Panc1 (cell line): Measurements from ENCODE around the gene TPD52L1.

ENCODE experiments used
- POLR2AphosphoS5 ChIP-seq: IDR thresholded peaks from 2 replicates; pipeline ENCODE4 v1.6.1; 2012; ENCODE audit warnings: mild to moderate bottlenecking, low read depth, low read length, moderate library complexity
- SIN3A ChIP-seq: IDR thresholded peaks from 2 replicates; pipeline ENCODE4 v1.6.1; 2012; ENCODE audit warnings: low read depth, mild to moderate bottlenecking, low read length, moderate library complexity, borderline replicate concordance; ENCODE audit not compliant: insufficient read depth
- TCF7L2 ChIP-seq: IDR thresholded peaks from 2 replicates; pipeline ENCODE4 v1.6.1; 2011; ENCODE audit warnings: mild to moderate bottlenecking, low read depth, low read length, inconsistent platforms
- TF ChIP-seq, protein P1 (sequence below): fragments of 450-650 bp; IDR thresholded peaks from 2 replicates; pipeline ENCODE4 v1.5.1; 2017; ENCODE audit warnings: mild to moderate bottlenecking
- TF ChIP-seq, protein P2 (sequence below), 2 experiments: IDR thresholded peaks; 2 replicates each; pipeline ENCODE4 v1.6.1; 2011 to 2012; ENCODE audit warnings: low read depth in 2 of 2, control low read depth in 1 of 2, low read length in 1 of 2, mild to moderate bottlenecking in 1 of 2, moderate library complexity in 1 of 2; ENCODE audit not compliant: insufficient read depth in 1 of 2

DNA sequence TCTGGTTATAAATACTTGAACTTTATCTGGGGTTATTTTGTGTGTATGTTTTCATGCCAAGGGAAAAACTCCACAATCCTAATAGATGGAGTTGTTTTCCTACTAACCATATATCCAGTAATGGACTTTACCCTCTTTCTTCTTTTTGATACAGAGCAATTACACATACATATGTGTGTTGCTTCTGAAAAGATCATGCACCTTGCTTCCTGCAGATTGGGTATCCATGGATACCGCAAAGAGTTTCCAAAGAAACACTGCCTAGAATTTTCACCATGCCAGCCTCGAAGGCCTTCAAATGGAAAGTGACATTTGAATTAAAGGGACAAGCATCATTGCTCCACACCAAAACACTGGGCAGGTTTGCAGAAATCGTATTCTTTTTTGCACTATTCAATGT, 121.4 kb downstream of the TPD52L1 start:
- TF ChIP-seq, protein P1, sequence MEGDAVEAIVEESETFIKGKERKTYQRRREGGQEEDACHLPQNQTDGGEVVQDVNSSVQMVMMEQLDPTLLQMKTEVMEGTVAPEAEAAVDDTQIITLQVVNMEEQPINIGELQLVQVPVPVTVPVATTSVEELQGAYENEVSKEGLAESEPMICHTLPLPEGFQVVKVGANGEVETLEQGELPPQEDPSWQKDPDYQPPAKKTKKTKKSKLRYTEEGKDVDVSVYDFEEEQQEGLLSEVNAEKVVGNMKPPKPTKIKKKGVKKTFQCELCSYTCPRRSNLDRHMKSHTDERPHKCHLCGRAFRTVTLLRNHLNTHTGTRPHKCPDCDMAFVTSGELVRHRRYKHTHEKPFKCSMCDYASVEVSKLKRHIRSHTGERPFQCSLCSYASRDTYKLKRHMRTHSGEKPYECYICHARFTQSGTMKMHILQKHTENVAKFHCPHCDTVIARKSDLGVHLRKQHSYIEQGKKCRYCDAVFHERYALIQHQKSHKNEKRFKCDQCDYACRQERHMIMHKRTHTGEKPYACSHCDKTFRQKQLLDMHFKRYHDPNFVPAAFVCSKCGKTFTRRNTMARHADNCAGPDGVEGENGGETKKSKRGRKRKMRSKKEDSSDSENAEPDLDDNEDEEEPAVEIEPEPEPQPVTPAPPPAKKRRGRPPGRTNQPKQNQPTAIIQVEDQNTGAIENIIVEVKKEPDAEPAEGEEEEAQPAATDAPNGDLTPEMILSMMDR: no peak
- TF ChIP-seq, protein P2, sequence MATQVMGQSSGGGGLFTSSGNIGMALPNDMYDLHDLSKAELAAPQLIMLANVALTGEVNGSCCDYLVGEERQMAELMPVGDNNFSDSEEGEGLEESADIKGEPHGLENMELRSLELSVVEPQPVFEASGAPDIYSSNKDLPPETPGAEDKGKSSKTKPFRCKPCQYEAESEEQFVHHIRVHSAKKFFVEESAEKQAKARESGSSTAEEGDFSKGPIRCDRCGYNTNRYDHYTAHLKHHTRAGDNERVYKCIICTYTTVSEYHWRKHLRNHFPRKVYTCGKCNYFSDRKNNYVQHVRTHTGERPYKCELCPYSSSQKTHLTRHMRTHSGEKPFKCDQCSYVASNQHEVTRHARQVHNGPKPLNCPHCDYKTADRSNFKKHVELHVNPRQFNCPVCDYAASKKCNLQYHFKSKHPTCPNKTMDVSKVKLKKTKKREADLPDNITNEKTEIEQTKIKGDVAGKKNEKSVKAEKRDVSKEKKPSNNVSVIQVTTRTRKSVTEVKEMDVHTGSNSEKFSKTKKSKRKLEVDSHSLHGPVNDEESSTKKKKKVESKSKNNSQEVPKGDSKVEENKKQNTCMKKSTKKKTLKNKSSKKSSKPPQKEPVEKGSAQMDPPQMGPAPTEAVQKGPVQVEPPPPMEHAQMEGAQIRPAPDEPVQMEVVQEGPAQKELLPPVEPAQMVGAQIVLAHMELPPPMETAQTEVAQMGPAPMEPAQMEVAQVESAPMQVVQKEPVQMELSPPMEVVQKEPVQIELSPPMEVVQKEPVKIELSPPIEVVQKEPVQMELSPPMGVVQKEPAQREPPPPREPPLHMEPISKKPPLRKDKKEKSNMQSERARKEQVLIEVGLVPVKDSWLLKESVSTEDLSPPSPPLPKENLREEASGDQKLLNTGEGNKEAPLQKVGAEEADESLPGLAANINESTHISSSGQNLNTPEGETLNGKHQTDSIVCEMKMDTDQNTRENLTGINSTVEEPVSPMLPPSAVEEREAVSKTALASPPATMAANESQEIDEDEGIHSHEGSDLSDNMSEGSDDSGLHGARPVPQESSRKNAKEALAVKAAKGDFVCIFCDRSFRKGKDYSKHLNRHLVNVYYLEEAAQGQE (IDR thresholded peaks at IDR 0.05; ENCODE audit: insufficient read depth in 1 of 2, low read depth in 2 of 2, low read length in 1 of 2): no peak
- TF ChIP-seq POLR2AphosphoS5 (no peak), TCF7L2 (no peak), SIN3A (no peak)
